Gastroesophageal sphincter (tissue), 4 donors: ENCODE data around the gene RAB22A. TPM values are rescaled to one million over a fixed set of nuclear protein-coding genes. Genes with fewer than 3 reads are reported as not detected.

Experiments
- ATAC-seq: fragments of 150-250 bp; one replicate; pipeline ENCODE4 v1.9.1; 2016; ENCODE audit warnings: mild to moderate bottlenecking, moderate library complexity
- H3K27ac ChIP-seq, 4 donors: fragments of 200-600 bp; sonication (generic) in 3 of 4; 1 replicate in 3 of 4; 2 replicates in 1 of 4; pipeline ENCODE4 v1.5.1; 2016 to 2019
- H3K27me3 ChIP-seq: fragments of 200-600 bp; sonication (generic); one replicate; pipeline ENCODE4 v1.5.1; 2019
- H3K36me3 ChIP-seq, 2 donors: fragments of 200-600 bp; sonication (generic); one replicate each; pipeline ENCODE4 v1.5.1; 2019; ENCODE audit warnings: control low read depth in 1 of 2
- H3K4me1 ChIP-seq, 3 donors: fragments of 200-600 bp; sonication (generic); 1 replicate in 2 of 3; 2 replicates in 1 of 3; pipeline ENCODE4 v1.5.1; 2016 to 2019; ENCODE audit warnings: control low read depth in 2 of 3
- H3K4me3 ChIP-seq, 2 donors: fragments of 200-600 bp; sonication (generic); one replicate each; pipeline ENCODE4 v1.5.1; 2019; ENCODE audit warnings: mild to moderate bottlenecking in 1 of 2, moderate library complexity in 1 of 2
- H3K9me3 ChIP-seq, 3 donors: fragments of 200-600 bp; sonication (generic); one replicate each; pipeline ENCODE4 v1.5.1; 2017 to 2019; ENCODE audit warnings: control low read depth in 2 of 3
- CTCF ChIP-seq, 4 experiments: fragments of 200-600 bp in 2 of 4; fragments of 450-650 bp in 2 of 4; sonication (generic) in 1 of 4; IDR thresholded peaks; one replicate each; pipeline ENCODE4 v1.5.1; 2017 to 2019; ENCODE audit warnings: antibody characterized with exemption in 4 of 4, mild to moderate bottlenecking in 2 of 4, moderate library complexity in 2 of 4
- EP300 ChIP-seq: sonication (generic); formaldehyde crosslinking; IDR thresholded peaks from one replicate; pipeline ENCODE4 v1.6.1; 2017; ENCODE audit warnings: antibody characterized with exemption, mild to moderate bottlenecking
- POLR2A ChIP-seq, 2 donors: fragments of 450-650 bp; IDR thresholded peaks; one replicate each; pipeline ENCODE4 v1.6.1; 2017; ENCODE audit warnings: antibody characterized with exemption in 2 of 2, mild to moderate bottlenecking in 2 of 2, moderate library complexity in 1 of 2
- POLR2AphosphoS5 ChIP-seq: sonication (generic); formaldehyde crosslinking; IDR thresholded peaks from one replicate; pipeline ENCODE4 v1.6.1; 2017; ENCODE audit warnings: antibody characterized with exemption
- WGBS, 2 donors: methylation state at CpG; one replicate each; pipeline ENCODE4 v1.1.5; 2018; ENCODE audit warnings: low coverage in 1 of 2; 5-methylcytosine and 5-hydroxymethylcytosine counted together
- total RNA-seq, 4 donors: library from RNA; depleted of rRNA; stranded (reverse); fragments of >200 nt; gene quantifications; one replicate each; pipeline ENCODE4 v1.1.0, GENCODE V29; 2016

The RAB22A gene
- total RNA-seq, 4 donors from 2014 or later = 23.2 to 26.8 (median 25.6) TPM

- no peak overlapping the region for H3K4me3 ChIP-seq
- no peaks in the 10 kb centered on the region for H3K9me3 ChIP-seq
- H3K27ac ChIP-seq = no peak overlapping the region
- peaks cover 0 to 5% (median 0%) of the 10 kb centered on the region in 3 donors for H3K4me1 ChIP-seq
- peaks cover 0 to 25% of the 10 kb centered on the region in 2 donors for H3K36me3 ChIP-seq
- no peaks in the 10 kb centered on the region for H3K27me3 ChIP-seq
- no peak for TF ChIP-seq EP300
- no peak for TF ChIP-seq POLR2AphosphoS5
- TF ChIP-seq CTCF (IDR thresholded peaks at IDR 0.05) = no peak
- TF ChIP-seq POLR2A (IDR thresholded peaks at IDR 0.05) = no peak
- no peak for ATAC-seq
Measured at GRCh38 chr20:58274384-58274783, 35.1 kb upstream of the RAB22A start.

- WGBS, 2 donors = 76 to 84% methylated on average over 2 of the region's 2 CpGs
- peaks cover 0 to 4% of the 10 kb centered on the region in 2 donors for H3K36me3 ChIP-seq
- no peak for TF ChIP-seq EP300
- no peak for TF ChIP-seq CTCF (IDR thresholded peaks at IDR 0.05)
- no peak for TF ChIP-seq POLR2A (IDR thresholded peaks at IDR 0.05)
- TF ChIP-seq POLR2AphosphoS5 = no peak
Measured at GRCh38 chr20:58277107-58277506, 32.4 kb upstream of the RAB22A start.

GRCh38 chr20:58277578-58278472, 31.7 kb upstream of the RAB22A start:
- Histone ChIP-seq H3K27ac (no peak overlapping the region), H3K36me3 (peaks cover 0 to 3% of the 10 kb centered on the region in 2 donors), H3K27me3 (no peaks in the 10 kb centered on the region), H3K4me1 (peaks cover 0 to 5% (median 0%) of the 10 kb centered on the region in 3 donors), H3K9me3 (no peaks in the 10 kb centered on the region), H3K4me3 (no peak overlapping the region)
- WGBS, 2 donors = 47 to 63% methylated on average over 2 to 3 of the region's 4 CpGs
- TF ChIP-seq POLR2AphosphoS5 (no peak), POLR2A (IDR thresholded peaks at IDR 0.05) (no peak), CTCF (IDR thresholded peaks at IDR 0.05) (no peak)
- ATAC-seq = no peak

More at GRCh38 chr20:58277107-58277506, 32.4 kb upstream of the RAB22A start:
- H3K9me3 ChIP-seq = no peaks in the 10 kb centered on the region
- H3K27ac ChIP-seq = no peak overlapping the region
- H3K27me3 ChIP-seq = no peaks in the 10 kb centered on the region
- peaks cover 0 to 5% (median 0%) of the 10 kb centered on the region in 3 donors for H3K4me1 ChIP-seq
- H3K4me3 ChIP-seq = no peak overlapping the region
- ATAC-seq = no peak

GRCh38 chr20:58286729-58287128, 22.8 kb upstream of the RAB22A start:
- WGBS, 2 donors = 80 to 92% methylated on average over 4 to 7 of the region's 7 CpGs
- Histone ChIP-seq H3K27me3 (no peaks in the 10 kb centered on the region), H3K9me3 (no peaks in the 10 kb centered on the region), H3K36me3 (peaks cover 0 to 39% of the 10 kb centered on the region in 2 donors), H3K27ac (no peak overlapping the region), H3K4me3 (no peak overlapping the region), H3K4me1 (no peaks in the 10 kb centered on the region)
- TF ChIP-seq EP300 (no peak), POLR2AphosphoS5 (no peak), POLR2A (IDR thresholded peaks at IDR 0.05) (no peak), CTCF (IDR thresholded peaks at IDR 0.05) (no peak)
- ATAC-seq = no peak

- WGBS, 2 donors = 88% methylated on average over 2 of the region's 3 CpGs; no CpG with 5 or more reads in 1 of the 2 donors
- no peak for ATAC-seq
- H3K27ac ChIP-seq = no peak overlapping the region
- H3K27me3 ChIP-seq = no peaks in the 10 kb centered on the region
- no peak overlapping the region for H3K4me3 ChIP-seq
- H3K36me3 ChIP-seq = peaks cover 0 to 39% of the 10 kb centered on the region in 2 donors
- no peak for TF ChIP-seq CTCF (IDR thresholded peaks at IDR 0.05)
- no peak for TF ChIP-seq POLR2A (IDR thresholded peaks at IDR 0.05)
- H3K9me3 ChIP-seq = no peaks in the 10 kb centered on the region
- no peaks in the 10 kb centered on the region for H3K4me1 ChIP-seq
Measured at GRCh38 chr20:58287638-58288037, 21.9 kb upstream of the RAB22A start.
